ENCODE measurements around the gene DHX40. TPM values are rescaled to one million over a fixed set of nuclear protein-coding genes. Genes with fewer than 3 reads are reported as not detected.

The DHX40 gene
- total and polyA plus RNA-seq, 2 of the 13 experiments (the other 11 are each of a cell fraction or from before 2014, with no cell fraction given): 22.2 to 37.0 TPM

GRCh38 chr17:59534583-59534982 lies 30.8 kb upstream of the DHX40 start:
- no peaks in the 10 kb centered on the region for H4K20me1 ChIP-seq (ENCODE audit: insufficient read depth, low read length)
- no peaks in the 10 kb centered on the region for H3K4me1 ChIP-seq (ENCODE audit: insufficient read depth, low read length)
- no peak overlapping the region for H3K4me2 ChIP-seq (ENCODE audit: low read depth, low read length)
- H3K36me3 ChIP-seq (replicated peaks in 1 of 2; ENCODE audit: control insufficient read depth in 1 of 2, insufficient read depth in 2 of 2, low read length in 2 of 2): no peaks in the 10 kb centered on the region
- ChIA-PET CTCF (ENCODE audit: low intra/inter-chr PET ratio, low total read pairs) (no interaction called here), POLR2A (no interaction called here)
- intact Hi-C loops (cut with micrococcal nuclease; ENCODE audit: unreplicated experiment) (no loop called here), in situ Hi-C loops (cut with HindIII; ENCODE audit: extremely low pct_ligation_motif_present, low pct_unique_long_range_greater_than_20kb) (no loop called here)
- no peaks in the 10 kb centered on the region for H3K27me3 ChIP-seq (ENCODE audit: control insufficient read depth in 1 of 2, insufficient read depth in 2 of 2, low read length in 2 of 2)
- no peak overlapping the region for H3K27ac ChIP-seq (ENCODE audit: extremely low read length, insufficient read depth, low read length)
- DNase-seq (ENCODE audit: low spot score) (peak; percentile 23), ATAC-seq (peak; percentile 48; the same call in 1 of the 3 replicates), FAIRE-seq (no peak)
- no peak overlapping the region for H2AFZ ChIP-seq (ENCODE audit: low read length)
- WGBS (ENCODE audit: low lambda C conversion rate): 43% methylated on average over 1 of the region's 1 CpG
- H3K4me3 ChIP-seq (replicated peaks in 1 of 3; ENCODE audit: insufficient read depth in 1 of 3, low read depth in 2 of 3, low read length in 3 of 3): no peak overlapping the region
- no peaks in the 10 kb centered on the region for H3K79me2 ChIP-seq (ENCODE audit: insufficient read depth, low read length)
- no peaks in the 10 kb centered on the region for H3K9me3 ChIP-seq (ENCODE audit: low read length)
- no TSS peak for BruUV-seq (replicated peaks)
- no peak for TF ChIP-seq KLF9 (CRISPR knock-in tag; IDR thresholded peaks at IDR 0.05; ENCODE audit: low read depth)
- TF ChIP-seq, protein P1, sequence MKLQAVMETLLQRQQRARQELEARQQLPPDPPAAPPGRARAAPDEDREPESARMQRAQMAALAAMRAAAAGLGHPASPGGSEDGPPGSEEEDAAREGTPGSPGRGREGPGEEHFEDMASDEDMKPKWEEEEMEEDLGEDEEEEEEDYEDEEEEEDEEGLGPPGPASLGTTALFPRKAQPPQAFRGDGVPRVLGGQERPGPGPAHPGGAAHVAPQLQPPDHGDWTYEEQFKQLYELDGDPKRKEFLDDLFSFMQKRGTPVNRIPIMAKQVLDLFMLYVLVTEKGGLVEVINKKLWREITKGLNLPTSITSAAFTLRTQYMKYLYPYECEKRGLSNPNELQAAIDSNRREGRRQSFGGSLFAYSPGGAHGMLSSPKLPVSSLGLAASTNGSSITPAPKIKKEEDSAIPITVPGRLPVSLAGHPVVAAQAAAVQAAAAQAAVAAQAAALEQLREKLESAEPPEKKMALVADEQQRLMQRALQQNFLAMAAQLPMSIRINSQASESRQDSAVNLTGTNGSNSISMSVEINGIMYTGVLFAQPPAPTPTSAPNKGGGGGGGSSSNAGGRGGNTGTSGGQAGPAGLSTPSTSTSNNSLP (IDR thresholded peaks at IDR 0.05; ENCODE audit: low read depth, low read length): peak; percentile 66; the same call in 1 of the 2 replicates
- H3K9ac ChIP-seq (ENCODE audit: insufficient read depth, low read depth, low read length): no peak overlapping the region

DNA sequence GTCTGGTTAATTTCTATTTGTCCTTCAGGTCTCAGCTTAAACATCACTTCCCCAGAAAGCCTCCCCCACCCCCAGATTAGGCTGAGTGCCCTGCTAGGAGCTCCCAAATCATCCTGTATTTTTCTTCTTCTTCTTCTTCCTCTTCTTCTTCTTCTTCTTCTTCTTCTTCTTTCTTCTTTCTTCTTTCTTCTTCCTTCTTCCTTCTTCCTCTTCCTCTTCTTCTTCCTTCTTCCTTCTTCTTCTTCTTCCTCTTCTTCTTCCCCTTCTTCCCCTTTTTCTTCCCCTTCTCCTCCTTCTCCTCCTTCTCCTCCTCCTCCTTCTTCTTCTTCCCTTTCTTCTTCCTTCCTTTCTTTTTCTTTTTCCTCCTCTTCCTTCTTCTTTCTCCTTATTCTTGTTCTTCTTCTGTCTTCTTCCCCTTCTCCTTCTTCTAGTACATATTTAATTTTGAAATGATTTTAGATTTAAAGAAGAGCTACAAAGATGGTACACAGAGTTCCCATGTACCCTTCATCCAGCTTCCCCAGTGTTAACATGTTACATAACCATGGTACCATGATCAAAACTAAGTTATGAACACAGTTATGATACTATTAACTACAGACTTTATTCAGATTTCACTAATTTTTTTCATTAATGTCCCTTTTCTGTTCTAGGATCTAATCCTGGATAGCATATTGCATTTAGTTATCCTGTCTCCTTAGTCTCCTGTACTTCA lies 27.1 kb upstream of the DHX40 start:
- no peak for FAIRE-seq

More for the DNA sequence above, 27.1 kb upstream of the DHX40 start:
- H3K4me1 ChIP-seq (ENCODE audit: insufficient read depth, low read length): no peaks in the 10 kb centered on the region
- TF ChIP-seq PLRG1 (conservative IDR thresholded peaks at IDR 0.05): peak; percentile 46; the same call in 1 of the 2 replicates
- TF ChIP-seq CBX5 (CRISPR knock-in tag; IDR thresholded peaks at IDR 0.05; ENCODE audit: borderline replicate concordance): no peak
- 0 out of 2 replicates have a peak, but pooled peaks have one; percentile 31 for TF ChIP-seq ARNT (IDR thresholded peaks at IDR 0.05)
- no peak for ATAC-seq
- intact Hi-C loops (cut with micrococcal nuclease; ENCODE audit: unreplicated experiment): no loop called here
- H4K20me1 ChIP-seq (ENCODE audit: insufficient read depth, low read length): no peaks in the 10 kb centered on the region
- no peaks in the 10 kb centered on the region for H3K9me3 ChIP-seq (ENCODE audit: low read length)
- ChIA-PET POLR2A (no interaction called here), CTCF (ENCODE audit: low intra/inter-chr PET ratio, low total read pairs) (no interaction called here)
- H2AFZ ChIP-seq (ENCODE audit: low read length): no peak overlapping the region
- H3K27ac ChIP-seq (ENCODE audit: extremely low read length, insufficient read depth, low read length): no peak overlapping the region
- in situ Hi-C loops (cut with HindIII; ENCODE audit: extremely low pct_ligation_motif_present, low pct_unique_long_range_greater_than_20kb): no loop called here
- H3K27me3 ChIP-seq (ENCODE audit: control insufficient read depth in 1 of 2, insufficient read depth in 2 of 2, low read length in 2 of 2): peaks cover 0 to 10% of the 10 kb centered on the region in 2 experiments; a peak in 1 of 5 replicates
- no peak overlapping the region for H3K4me3 ChIP-seq (replicated peaks in 1 of 3; ENCODE audit: insufficient read depth in 1 of 3, low read depth in 2 of 3, low read length in 3 of 3)
- no peaks in the 10 kb centered on the region for H3K79me2 ChIP-seq (ENCODE audit: insufficient read depth, low read length)
- no peaks in the 10 kb centered on the region for H3K36me3 ChIP-seq (replicated peaks in 1 of 2; ENCODE audit: control insufficient read depth in 1 of 2, insufficient read depth in 2 of 2, low read length in 2 of 2)
- DNase-seq (ENCODE audit: low spot score): no peak
- H3K9ac ChIP-seq (ENCODE audit: insufficient read depth, low read depth, low read length): no peak overlapping the region
- no peak overlapping the region for H3K4me2 ChIP-seq (ENCODE audit: low read depth, low read length)
- BruUV-seq (replicated peaks): no TSS peak

All from HepG2 (cell line).